GM08714 (cell line): ENCODE results near the gene SNX5.
A peak's percentile ranks its signal among the peaks of the same experiment; 100 is the strongest.

Experiments used
- H3K4me3 ChIP-seq: fragments of 200-500 bp; sonication (Bioruptor generic); 2 replicates; pipeline ENCODE4 v1.5.1; 2014; ENCODE audit warnings: mild to moderate bottlenecking, low read length, inconsistent platforms
- ZNF274 ChIP-seq: IDR thresholded peaks from 2 replicates; pipeline ENCODE4 v1.6.1; 2012; ENCODE audit warnings: mild to moderate bottlenecking, low read depth, low read length

The SNX5 gene

GRCh38 chr20:17968366-17969277 lies at the start of gene SNX5, which contains the start of gene MGME1:
Gene SNX5, minus strand, starts transcription at chr20:17968794. Its CDS starts 369 bp downstream, at chr20:17968425.
Gene MGME1, plus strand, starts transcription at chr20:17969018. Its CDS starts 842 bp downstream, at chr20:17969860.
- TF ChIP-seq ZNF274: no peak
- H3K4me3 ChIP-seq: peak within 1 kb of the TSS; percentile 87

GRCh38 chr20:18018100-18018499 lies 49.5 kb upstream of the SNX5 start:
- no peak for TF ChIP-seq ZNF274
- H3K4me3 ChIP-seq: no peak overlapping the region

- no peak overlapping the region for H3K4me3 ChIP-seq
- TF ChIP-seq ZNF274: no peak
These were observed 48.2 kb upstream of the SNX5 start for GRCh38 chr20:18016772-18017171.

GRCh38 chr20:18014411-18014810 lies 45.8 kb upstream of the SNX5 start:
- TF ChIP-seq ZNF274: no peak
- no peak overlapping the region for H3K4me3 ChIP-seq

GRCh38 chr20:18012901-18013300 lies 44.3 kb upstream of the SNX5 start:
- no peak for TF ChIP-seq ZNF274

GRCh38 chr20:18011951-18012645 lies 43.5 kb upstream of the SNX5 start:
- no peak for TF ChIP-seq ZNF274
- H3K4me3 ChIP-seq: no peak overlapping the region

More at GRCh38 chr20:18012901-18013300, 44.3 kb upstream of the SNX5 start:
- H3K4me3 ChIP-seq: no peak overlapping the region

- no peak overlapping the region for H3K4me3 ChIP-seq
- no peak for TF ChIP-seq ZNF274
These were observed 42.9 kb upstream of the SNX5 start for GRCh38 chr20:18011482-18011881.

- TF ChIP-seq ZNF274: no peak
These were observed 40.5 kb upstream of the SNX5 start for GRCh38 chr20:18009116-18009515.

GRCh38 chr20:18007534-18008292 lies 39.1 kb upstream of the SNX5 start:
- no peak for TF ChIP-seq ZNF274
- no peak overlapping the region for H3K4me3 ChIP-seq

More at GRCh38 chr20:18009116-18009515, 40.5 kb upstream of the SNX5 start:
- H3K4me3 ChIP-seq: no peak overlapping the region

GRCh38 chr20:18006684-18007083 lies 38.1 kb upstream of the SNX5 start:
- no peak overlapping the region for H3K4me3 ChIP-seq
- no peak for TF ChIP-seq ZNF274

- no peak for TF ChIP-seq ZNF274
These were observed 37.4 kb upstream of the SNX5 start for GRCh38 chr20:18005990-18006364.

GRCh38 chr20:18005170-18005989 lies 36.8 kb upstream of the SNX5 start:
- no peak overlapping the region for H3K4me3 ChIP-seq
- TF ChIP-seq ZNF274: no peak

More at GRCh38 chr20:18005990-18006364, 37.4 kb upstream of the SNX5 start:
- no peak overlapping the region for H3K4me3 ChIP-seq

GRCh38 chr20:18004384-18005031 lies 35.9 kb upstream of the SNX5 start:
- no peak for TF ChIP-seq ZNF274
- H3K4me3 ChIP-seq: no peak overlapping the region
